Stimulated activated CD4-positive, alpha-beta T cell treated with anti-CD3 and anti-CD28 coated beads, Interleukin-12 subunit alpha, Interleukin-12 subunit beta, amount 100 ng/mL, for 48 hours (primary cell): Measurements from ENCODE around the gene AHCYL2.
"Not testable (repeated sequence)": the region's sequence is repeated elsewhere in the genome, so short reads cannot be mapped to it uniquely, and the experiment has no call there.

Source experiments
- DNase-seq, 3 donors: peaks; one replicate each; pipeline ENCODE4 v3.0.0-alpha.2; 2020; ENCODE audit warnings: low read depth in 2 of 3, low spot score in 1 of 3

Gene AHCYL2

DNA sequence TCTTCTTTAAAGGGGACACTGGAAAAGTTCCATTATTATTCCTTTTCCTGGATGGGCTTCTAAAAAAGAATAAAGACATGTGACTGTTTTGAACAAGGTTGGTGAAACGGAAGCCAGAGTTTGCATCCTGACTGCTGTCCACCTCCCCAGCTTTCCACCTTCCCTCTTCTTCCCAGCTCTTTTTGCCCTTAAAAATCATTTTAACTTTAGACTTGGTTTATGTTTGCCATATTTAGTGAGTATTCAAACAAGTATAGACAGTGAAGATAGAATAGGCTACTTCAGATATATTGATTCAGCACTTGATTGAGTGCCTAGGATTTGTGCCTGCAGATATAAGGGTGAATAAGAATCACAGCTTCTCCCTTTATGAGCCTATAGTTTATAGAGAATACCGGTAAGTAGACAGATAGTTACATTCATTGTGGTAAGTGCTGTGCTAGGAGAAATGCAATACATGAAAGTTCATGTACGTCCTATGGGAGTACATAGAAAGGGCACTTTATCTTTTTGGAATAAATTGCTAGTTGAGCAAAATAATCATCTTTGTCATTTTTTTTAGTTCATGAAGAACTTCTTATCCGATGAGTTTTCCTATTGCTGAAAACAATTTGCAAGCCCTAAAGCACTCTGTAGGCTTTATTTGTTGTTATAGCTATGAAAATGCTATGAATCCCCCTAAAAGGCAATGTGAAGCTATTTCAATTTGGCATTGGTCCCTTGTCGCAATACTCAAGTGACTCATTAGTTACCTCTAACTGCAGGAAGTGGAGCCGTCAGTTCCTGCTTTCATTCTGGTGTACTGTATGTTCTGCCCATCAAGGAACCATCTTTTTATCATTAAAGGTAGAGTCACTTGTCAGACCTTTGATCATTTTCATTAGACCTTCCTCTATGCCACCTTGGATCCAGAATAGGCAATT is 152.2 kb downstream of the AHCYL2 start:
- DNase-seq = no peak

DNA sequence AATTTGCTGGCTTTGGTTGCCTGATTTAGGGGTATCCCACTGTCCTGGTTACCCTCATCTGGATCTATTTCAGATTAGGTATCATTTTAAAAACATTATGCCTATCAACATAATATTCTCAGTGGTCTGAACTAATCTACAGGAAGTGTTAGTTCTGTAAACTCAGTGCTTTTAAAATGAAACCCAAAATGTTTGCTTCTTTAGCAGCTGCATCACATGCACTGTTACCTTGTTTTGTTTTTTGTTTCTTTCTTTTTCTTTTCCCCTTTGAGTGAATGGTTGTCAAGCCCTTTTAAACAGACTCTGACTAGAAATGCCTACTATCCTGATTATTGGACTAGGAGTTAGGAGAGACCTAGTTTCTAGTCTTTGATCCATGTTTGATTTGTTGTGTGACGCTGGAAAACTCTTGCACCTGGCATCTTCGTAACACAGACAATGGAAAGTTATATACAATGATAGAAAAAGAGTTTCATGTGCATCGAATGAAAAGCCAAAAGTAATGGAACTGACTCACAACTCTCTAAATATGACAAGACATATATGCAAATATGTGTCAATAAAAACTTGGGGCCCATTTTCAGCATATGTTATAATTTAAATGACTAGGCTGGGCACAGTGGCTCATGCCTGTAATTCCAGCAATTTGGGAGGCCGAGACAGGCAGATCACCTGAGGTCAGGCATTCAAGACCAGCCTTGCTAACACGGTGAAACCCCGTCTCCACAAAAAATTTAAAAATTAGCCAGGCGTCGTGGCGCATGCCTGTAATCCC is 157.1 kb downstream of the AHCYL2 start:
- no peak for DNase-seq

DNA sequence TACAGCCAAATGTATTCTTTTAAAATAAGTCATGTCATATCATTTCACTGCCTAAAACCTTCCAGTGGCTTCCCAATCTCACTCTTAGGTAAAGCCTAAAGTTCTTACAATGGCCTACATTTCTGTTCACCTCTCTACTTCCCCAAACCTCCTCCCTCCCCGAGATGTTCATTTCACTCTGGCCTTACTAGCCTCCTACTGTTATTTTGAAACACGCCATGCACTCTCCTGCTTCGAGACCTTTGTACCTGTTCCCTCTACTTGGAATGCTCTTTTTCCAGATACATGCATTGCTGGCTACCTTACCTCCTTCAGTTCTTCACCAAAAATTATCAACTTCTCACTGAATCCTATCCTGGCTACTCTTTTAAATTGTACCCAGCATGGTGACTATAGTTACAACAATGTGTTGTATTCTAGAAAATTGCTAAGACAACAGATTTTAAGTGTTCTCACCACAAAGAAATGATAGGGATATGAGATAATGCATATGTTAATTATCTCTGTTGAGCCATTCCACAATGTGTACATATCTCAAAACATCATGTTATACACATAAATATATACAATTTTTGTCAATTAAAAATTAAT is 158.8 kb downstream of the AHCYL2 start:
- no peak for DNase-seq

DNA sequence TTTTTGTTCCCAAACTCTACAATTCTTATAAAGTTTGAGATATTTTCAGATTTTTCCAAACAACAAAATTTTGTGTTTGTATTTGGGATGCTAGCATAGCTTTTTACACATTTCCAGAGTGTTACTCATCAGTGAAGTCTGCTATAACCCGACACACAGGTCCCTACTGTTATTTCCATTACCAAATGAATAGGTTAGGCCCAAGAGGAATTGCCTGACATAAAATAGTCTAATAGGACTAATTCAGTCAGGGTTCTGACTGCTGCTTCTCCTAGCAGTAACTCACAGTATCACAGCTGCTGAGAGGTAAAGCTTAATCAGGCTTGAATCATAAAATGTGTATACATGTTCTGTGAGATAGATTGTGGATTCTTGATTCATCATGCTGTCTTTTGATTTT is 160.3 kb downstream of the AHCYL2 start:
- no peak for DNase-seq

DNA sequence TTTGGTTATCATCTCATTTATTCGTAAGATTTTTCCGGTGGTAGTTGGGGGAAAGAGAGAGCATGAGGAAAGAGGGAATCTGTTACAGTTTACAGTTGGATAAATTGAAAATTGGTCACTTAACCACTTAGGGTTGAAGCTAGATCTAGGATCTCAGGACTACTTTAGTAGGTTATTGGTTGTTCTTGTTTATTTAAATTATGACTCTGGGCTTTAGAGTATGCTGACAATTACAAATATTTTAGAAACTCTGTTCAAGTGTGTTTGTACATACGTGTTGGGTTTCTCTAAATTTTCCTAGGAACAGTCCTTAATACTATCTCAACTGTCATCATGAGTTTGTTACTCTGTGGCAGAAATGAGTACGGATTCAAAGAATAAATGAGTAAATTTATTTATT is 160.8 kb downstream of the AHCYL2 start:
- DNase-seq = no peak

DNA sequence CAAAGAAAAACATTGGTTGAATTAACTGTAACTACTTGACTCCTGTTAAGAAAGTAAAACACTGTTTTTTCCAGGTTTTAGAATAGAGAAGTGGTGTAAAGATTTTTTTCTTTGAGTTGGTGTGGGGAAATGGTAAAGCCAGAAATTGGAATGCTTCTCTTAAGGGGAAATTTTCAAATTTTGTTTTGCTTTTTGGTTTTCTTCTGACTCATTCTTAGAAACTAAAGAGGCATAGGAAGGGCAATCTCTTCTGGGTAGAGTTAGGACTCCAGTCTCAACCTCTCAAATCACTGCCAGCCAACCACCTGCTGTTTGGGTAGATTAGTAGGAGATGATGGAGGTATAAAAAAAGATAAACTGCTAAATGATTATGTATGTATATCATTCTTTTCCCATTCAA is 161.7 kb downstream of the AHCYL2 start:
- no peak for DNase-seq

DNA sequence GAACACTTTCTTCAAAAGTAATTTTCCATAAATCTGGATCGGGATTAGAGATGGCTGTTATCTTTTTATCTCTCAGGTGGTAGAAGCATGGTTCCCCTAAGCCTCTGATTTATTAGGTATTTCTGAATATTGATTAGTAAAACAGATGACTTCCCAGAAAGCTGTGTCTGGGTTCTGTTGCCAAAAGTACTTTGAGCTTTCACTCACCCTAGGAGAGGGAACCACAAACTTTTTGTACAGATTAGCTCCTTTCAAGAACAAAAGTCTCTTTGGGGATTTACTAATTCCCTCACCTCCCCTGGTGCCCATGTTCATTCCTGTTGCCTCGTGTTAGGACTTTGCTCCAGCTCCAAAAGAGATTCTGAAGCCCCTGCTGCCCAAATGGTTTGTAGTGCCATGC is 162.7 kb downstream of the AHCYL2 start:
- no peak for DNase-seq

DNA sequence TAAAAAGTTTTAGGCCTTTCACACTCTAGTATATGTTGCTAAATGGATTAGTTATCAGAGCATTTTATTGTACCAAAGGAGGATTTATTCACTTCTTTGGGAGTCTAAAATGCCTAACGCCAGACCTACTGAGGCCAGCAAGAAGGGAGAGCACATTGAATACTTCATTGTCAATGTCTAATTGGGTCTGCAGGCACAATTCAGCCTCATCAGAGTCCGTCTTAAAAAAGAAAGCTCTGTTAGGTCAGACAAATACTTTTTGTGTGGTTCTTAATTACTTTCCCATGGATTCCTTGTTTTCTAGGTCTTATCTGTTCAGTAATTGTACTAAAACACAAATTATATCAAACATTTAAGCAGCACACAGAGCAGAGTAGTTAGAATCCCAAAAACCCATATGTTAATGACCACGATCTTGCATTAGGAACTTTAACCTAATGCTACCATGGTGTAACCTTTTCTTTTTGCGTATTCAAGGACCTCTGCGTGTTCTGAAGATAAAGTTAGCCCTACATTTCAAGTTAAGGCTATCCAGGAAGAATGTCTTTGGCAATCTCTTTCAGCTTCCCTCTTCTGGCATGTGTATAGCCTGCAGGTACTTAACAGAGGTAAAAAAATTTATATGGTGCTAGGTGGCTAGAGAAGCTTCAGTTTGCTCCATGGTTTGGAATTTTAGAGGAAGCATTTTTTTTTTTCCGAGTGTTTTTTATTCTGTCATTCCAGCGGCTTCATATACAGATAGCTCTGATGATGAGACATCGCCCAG is 163.7 kb downstream of the AHCYL2 start:
- no peak for DNase-seq

DNA sequence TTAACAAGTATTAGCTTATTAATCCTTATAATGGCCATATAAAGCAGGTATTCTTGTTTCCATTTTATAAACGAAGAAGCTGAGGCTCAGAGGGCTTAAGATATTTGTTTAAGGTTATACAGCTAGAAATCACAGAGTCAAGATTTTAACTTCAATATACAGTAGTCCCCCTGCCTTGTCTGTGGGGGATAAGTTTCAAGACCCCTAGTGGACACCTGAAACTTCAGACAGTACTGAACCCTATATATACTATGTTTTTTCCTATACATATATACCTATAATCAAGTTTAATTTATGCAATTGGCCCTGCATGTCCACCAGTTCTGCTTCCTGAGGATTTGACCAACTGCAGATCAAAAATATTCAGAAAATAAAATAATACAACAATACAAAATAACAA is 165.0 kb downstream of the AHCYL2 start:
- no peak for DNase-seq

DNA sequence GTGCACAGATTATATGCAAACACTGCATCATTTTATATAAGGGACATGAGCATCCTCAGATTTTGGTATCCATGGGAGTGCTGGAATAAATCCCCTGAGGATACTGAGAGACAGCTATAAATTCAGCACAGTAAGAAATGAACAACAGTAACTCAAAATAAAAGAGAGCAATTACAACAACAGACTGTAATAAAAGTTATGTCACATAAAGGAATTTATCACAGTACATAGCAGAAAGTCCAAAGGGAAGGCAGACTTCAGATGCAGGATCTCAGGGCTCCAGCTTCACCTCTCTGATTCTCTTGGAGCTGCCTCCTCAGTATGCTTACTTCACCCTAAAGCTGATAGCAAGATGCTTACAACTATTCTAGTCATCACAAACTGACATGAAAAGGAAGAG is 165.5 kb downstream of the AHCYL2 start:
- DNase-seq = no peak

DNA sequence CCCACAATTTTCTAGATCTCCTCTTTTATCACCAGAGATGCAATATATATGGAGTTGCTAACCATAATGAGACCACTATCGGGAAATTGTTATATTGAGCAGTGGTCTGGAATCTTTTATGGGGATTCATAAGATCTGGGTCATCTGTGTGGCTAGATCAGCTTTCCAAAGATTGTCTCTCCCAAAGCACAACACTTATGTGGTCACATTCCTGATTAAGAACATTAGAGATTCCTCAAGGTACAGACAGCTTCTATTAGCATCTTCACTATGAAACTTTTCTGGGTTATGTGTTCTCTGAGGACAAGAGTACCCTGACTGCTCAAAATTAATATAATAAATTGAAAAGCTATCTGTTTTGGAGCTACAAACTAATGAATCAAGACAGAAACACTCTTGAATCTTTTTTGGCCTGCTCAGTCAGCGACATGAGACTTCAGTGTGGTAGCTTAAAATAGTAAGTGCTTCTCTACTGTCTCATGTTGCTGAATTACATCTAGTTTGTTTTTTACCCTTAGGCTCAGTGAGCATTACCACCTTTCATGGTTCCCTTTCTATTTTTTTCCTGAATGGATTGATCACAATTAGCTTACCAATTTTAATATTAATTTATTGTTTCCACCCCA is 166.8 kb downstream of the AHCYL2 start:
- no peak for DNase-seq

DNA sequence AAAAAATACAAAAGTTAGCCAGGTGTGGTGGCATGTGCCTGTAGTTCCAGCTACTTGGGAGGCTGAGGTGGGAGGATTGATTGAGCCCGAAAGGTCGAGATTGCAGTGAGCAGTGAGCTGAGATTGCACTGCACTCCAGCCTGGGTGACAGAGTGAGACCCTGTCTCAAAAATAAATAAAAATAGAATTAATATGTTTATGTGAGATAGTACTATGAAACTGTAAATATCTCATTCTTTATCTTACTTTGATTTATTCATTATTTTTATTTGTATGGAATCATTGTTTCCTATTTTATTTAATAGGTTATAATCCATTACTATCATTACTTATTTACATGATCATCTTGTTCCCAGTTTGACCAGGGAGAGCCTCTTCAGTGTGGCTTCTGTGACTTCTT is 168.4 kb downstream of the AHCYL2 start:
- no peak for DNase-seq

DNA sequence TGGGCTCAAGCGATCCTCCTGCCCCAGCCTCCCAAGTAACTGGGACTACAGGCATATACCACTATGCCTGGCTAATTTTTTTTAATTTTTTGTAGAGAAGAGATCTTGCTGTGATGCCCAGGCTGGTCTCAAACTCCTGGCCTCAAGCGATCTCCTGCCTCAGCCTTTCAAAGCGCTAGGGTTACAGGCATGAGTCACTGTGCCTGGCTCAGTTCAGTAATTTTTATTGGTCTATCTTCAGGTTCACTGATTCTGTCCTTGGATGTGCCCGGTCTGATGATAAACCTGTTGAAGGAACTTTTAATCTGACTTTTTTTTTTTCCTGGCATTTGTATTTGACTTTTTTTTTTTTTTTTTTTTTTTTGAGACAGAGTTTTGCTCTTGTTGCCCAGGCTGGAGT is 169.3 kb downstream of the AHCYL2 start:
- DNase-seq = no peak

DNA sequence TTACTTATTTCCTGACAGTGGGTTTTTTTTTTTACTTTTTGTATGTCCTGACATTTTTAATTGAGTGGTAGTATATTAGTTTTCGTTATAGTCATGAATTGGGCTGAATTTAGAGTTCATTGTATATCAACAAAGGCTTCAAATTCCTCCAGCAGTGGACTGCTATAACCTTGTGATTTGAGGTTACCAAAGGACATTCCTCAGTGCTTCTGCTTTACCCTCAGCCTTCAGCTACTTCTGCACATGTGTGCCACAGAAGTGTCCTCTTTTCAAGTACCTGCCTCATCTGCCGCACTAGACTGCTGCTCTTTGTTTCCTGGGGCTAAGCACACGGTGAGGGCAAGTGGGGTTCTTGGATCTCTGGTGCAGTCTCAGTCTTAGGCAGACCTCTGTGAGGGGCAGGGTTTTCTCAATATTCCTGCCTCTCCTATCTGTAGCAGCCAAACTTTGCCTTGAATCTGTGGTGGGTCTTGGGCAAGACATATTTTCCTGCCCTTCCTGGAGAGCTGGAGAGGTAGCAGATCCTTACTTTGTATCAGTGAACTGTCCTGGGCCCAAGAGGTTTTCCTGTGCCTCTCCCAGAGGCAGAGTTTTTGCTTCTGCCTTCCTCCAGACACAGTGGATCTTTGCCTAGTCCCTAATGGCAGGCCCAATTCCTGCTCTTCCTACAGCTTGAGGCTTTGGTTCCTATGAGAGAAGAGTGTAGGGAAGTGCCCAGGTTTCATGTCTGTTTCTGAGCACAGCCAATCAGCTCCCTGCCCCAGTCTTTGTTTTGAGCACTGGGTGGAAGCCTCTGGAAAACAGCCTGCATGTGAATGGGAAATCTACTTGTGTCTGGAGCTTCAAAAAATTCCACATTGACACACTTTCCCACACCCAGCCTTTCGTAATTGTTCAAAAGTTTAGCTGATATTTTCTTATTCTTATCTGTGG is 170.4 kb downstream of the AHCYL2 start:
- DNase-seq = no peak

DNA sequence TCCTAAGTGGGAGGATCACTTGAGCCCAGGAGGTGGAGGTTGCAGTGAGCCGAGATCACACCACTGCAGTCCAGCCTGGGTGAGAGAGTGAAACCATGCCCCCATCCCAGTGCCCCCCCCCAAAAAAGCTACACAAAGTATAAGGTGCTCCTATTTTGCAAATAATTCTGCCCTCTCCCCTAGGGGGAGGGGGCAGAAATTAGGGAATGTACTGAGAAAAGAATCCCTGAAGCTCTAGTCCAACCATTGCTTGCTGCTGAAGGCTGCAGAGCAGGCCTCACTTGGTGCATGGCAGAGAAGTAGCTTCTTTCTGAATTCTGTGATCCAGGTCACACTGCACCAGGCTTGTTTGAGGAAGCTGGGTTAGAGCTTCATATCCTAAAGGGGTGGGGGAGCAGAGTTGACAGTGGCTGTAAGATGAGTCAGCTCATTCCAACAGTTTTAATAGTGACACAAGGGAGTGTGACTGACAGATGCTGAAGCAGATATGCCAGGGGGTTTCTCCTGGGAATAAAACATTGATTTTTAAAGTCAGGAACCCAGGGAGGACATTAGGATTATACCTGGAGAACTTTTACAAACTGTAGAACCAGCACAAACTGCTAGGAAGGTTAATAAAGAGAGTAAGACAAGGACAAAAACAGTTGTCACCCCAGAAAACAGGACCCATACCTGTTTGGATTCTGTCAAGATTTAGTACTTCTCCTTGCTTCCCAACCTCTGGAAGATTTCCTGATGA is 176.6 kb downstream of the AHCYL2 start:
- no peak for DNase-seq

DNA sequence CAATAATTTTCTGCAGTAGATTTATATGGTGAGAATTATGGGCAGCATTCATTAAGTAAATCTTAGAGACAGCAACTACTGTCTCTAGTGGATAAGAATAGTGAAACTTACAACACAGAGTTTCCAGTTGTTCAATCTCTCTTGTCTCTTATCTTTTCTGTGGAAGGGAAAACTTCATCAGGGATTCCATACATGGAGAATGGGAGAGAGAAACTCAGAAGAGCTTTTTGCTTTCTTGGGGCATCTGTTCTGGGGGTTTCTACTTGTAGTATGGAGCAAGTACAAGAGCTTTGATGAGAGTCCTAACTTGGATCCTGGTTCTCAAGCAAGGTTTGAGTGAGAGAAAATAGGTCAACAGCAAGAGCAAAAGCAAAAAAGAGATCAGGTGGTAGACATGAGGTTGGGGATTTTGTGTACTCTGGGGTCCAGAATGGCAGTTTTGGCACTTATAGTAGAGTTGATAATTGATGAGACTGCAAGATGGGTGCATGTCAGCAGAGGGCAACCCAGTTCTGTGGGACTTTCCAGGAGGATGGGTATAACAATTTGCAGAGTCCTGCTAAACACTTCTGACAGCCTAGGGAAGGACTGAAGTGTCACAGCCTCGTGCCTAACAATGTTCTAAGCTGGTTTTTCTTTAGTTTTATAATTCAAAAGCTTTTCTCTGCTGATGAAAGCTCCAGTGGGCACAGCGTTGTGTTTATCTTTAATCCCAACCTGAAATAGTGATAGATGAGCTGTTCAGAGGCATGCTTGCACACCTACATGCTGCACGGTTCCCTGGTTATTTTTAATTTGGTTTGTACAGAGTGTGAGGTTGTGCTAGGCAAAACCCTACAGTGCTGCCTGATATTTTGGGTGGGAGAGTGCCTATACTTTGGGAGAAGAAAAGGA is 177.4 kb downstream of the AHCYL2 start:
- peak in 2 of 3 donors; percentile 8 for DNase-seq

DNA sequence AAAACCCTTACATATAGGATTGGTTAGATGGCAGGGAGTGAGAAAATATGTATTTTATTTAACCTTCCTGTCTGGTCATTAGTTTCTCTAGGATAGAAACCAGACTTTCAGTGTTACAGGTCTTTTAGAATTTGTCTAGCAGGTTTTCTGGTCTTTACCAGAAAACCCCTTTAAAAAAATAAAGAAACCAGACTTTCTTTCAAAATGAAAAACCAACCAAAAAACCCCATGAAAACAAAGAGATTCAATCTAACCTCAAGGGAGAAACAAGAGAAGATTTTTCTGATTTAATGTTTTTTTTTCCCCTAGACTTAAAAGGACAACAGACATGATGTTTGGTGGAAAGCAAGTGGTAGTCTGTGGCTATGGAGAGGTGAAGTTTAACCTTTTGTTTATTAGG is 180.7 kb downstream of the AHCYL2 start:
- DNase-seq = no peak

DNA sequence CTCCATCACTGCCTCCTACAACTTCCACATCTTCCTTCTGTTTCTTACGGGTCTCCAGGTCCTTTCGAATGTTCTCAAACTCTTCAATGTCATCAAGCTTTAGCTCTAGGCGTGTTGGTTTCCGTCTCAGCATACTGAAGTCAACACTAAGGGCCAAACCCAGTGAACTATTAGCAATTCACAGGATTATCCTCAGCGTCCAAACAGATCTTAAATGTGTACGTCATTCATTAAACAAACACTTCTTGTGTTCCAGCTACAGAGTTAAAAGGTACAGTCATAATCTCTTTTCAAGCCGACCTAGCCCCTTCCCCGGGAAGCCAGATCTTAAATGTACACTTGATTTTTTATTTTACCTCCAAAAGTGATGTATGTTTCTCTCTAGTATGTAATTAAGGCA is 185.4 kb downstream of the AHCYL2 start:
- DNase-seq = not testable (repeated sequence)
